Measurements from ENCODE around the gene CSTB. TPM values are rescaled to one million over a fixed set of nuclear protein-coding genes. Genes with fewer than 3 reads are reported as not detected.

The CSTB gene
- total RNA-seq, 2 donors from 2014 or later, result 2.3 to 8.4 TPM

- TF ChIP-seq CTCF (IDR thresholded peaks at IDR 0.05), result no peak
- no peaks in the 10 kb centered on the region for H3K27me3 ChIP-seq (replicated peaks; ENCODE audit: insufficient read depth)
- DNase-seq (ENCODE audit: low spot score) (no peak), ATAC-seq (ENCODE audit: insufficient number of reproducible peaks, low FRiP score, low read depth) (no peak)
- H3K36me3 ChIP-seq, result peaks cover 11% of the 10 kb centered on the region
- no peaks in the 10 kb centered on the region for H3K9me3 ChIP-seq
- peaks cover 3 to 21% of the 10 kb centered on the region in 2 donors for H3K4me1 ChIP-seq (ENCODE audit: control insufficient read depth in 1 of 2, low read depth in 2 of 2)
- H3K27ac ChIP-seq, result no peak overlapping the region
- H3K4me3 ChIP-seq, result no peak overlapping the region
Observed at GRCh38 chr21:43768868-43769167, 7.3 kb downstream of the CSTB start.

- TF ChIP-seq CTCF (IDR thresholded peaks at IDR 0.05), result no peak
- Histone ChIP-seq H3K36me3 (peaks cover 6% of the 10 kb centered on the region), H3K9me3 (no peaks in the 10 kb centered on the region), H3K4me1 (ENCODE audit: control insufficient read depth in 1 of 2, low read depth in 2 of 2) (peaks cover 3 to 21% of the 10 kb centered on the region in 2 donors), H3K4me3 (no peak overlapping the region), H3K27me3 (replicated peaks; ENCODE audit: insufficient read depth) (no peaks in the 10 kb centered on the region), H3K27ac (no peak overlapping the region)
- DNase-seq (ENCODE audit: low spot score) (no peak), ATAC-seq (ENCODE audit: insufficient number of reproducible peaks, low FRiP score, low read depth) (no peak)
Observed at GRCh38 chr21:43767984-43768867, 7.9 kb downstream of the CSTB start.

- DNase-seq (ENCODE audit: low spot score), result no peak
- no peak for ATAC-seq (ENCODE audit: insufficient number of reproducible peaks, low FRiP score, low read depth)
- no peaks in the 10 kb centered on the region for H3K9me3 ChIP-seq
- TF ChIP-seq CTCF (IDR thresholded peaks at IDR 0.05), result no peak
- H3K36me3 ChIP-seq, result peaks cover 4% of the 10 kb centered on the region
- H3K4me1 ChIP-seq (ENCODE audit: control insufficient read depth in 1 of 2, low read depth in 2 of 2), result peaks cover 3 to 21% of the 10 kb centered on the region in 2 donors
- no peak overlapping the region for H3K27ac ChIP-seq
- no peaks in the 10 kb centered on the region for H3K27me3 ChIP-seq (replicated peaks; ENCODE audit: insufficient read depth)
- no peak overlapping the region for H3K4me3 ChIP-seq
Observed at GRCh38 chr21:43767498-43767983, 8.6 kb downstream of the CSTB start.

- H3K27ac ChIP-seq, result no peak overlapping the region
- peaks cover 8% of the 10 kb centered on the region for H3K36me3 ChIP-seq
- H3K4me1 ChIP-seq (ENCODE audit: control insufficient read depth in 1 of 2, low read depth in 2 of 2), result peaks cover 3 to 21% of the 10 kb centered on the region in 2 donors
- no peak for ATAC-seq (ENCODE audit: insufficient number of reproducible peaks, low FRiP score, low read depth)
- H3K9me3 ChIP-seq, result no peaks in the 10 kb centered on the region
- no peak for DNase-seq (ENCODE audit: low spot score)
- no peaks in the 10 kb centered on the region for H3K27me3 ChIP-seq (replicated peaks; ENCODE audit: insufficient read depth)
- no peak overlapping the region for H3K4me3 ChIP-seq
- TF ChIP-seq CTCF (IDR thresholded peaks at IDR 0.05), result no peak
Observed at GRCh38 chr21:43766734-43767497, 9.2 kb downstream of the CSTB start.

Measured in thoracic aorta (tissue), 2 donors.